ENCODE measurements around the gene FKBP5.
"Not testable (repeated sequence)": the region's sequence is repeated elsewhere in the genome, so short reads cannot be mapped to it uniquely, and the experiment has no call there.

Gene FKBP5

DNA sequence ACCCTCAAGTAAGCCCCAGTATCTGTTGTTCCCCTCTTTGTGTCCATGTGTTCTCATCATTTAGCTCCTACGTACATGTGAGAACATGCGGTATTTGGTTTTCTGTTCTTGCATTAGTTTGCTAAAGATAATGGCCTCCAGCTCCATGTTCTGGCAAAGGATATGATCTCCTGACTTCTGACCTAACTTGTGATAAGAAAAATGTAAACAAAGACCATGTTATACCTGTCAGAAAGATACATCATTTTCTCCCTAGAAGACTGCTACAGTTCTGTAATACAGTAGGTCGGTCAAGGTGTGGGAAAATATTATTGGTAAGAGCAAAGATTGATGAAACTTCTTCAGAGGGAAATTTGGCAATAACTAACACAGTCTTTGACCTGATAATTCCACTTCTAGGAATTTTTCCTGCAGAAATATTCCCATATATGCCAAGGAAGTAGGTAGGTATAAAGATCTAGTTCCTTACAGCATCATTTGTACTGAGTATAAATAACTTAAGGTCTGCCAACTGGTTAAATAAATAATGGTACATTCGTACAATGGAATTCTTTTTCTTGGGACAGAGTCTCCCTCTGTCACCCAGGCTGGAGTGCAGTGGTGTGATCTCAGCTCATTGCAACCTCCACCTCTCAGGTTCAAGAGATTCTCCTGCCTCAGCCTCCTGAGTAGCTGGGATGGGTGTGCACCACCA, 19.1 kb upstream of the FKBP5 start:
- DNase-seq (ENCODE audit: low read depth): no peak
- no peak overlapping the region for H3K4me3 ChIP-seq (replicated peaks; ENCODE audit: low read depth, low read length)
- no peak for TF ChIP-seq CTCF (IDR thresholded peaks at IDR 0.05; ENCODE audit: low read length, missing control alignments)

DNA sequence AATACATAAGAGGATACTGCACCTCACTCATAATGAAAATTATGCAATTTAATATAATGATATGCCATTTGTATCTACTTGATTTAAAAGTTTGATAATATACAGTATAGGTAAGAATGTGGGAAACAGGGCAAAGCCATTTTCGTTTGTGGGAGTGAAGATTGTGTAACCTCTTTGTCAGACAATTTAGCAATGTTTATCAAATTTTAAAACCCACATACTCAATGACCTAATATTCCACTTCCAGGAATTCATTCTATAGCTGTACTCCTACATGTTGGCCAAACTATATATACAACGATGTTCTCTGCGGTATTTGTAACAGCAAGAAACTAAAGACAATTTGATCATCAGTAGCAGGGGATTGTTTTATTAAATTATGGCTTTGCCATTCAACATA, 17.8 kb upstream of the FKBP5 start:
- H3K4me3 ChIP-seq (replicated peaks; ENCODE audit: low read depth, low read length): no peak overlapping the region
- no peak for TF ChIP-seq CTCF (IDR thresholded peaks at IDR 0.05; ENCODE audit: low read length, missing control alignments)
- peak; percentile 89 for DNase-seq (ENCODE audit: low read depth)

- no peak for TF ChIP-seq CTCF (IDR thresholded peaks at IDR 0.05; ENCODE audit: low read length, missing control alignments)
- DNase-seq (ENCODE audit: low read depth): no peak
- no peak overlapping the region for H3K4me3 ChIP-seq (replicated peaks; ENCODE audit: low read depth, low read length)
These were observed 14.8 kb upstream of the FKBP5 start for GRCh38 chr6:35703554-35703953.

- TF ChIP-seq CTCF (IDR thresholded peaks at IDR 0.05; ENCODE audit: low read length, missing control alignments): no peak
- no peak overlapping the region for H3K4me3 ChIP-seq (replicated peaks; ENCODE audit: low read depth, low read length)
- DNase-seq (ENCODE audit: low read depth): no peak
These were observed 10.1 kb upstream of the FKBP5 start for GRCh38 chr6:35698858-35699257.

DNA sequence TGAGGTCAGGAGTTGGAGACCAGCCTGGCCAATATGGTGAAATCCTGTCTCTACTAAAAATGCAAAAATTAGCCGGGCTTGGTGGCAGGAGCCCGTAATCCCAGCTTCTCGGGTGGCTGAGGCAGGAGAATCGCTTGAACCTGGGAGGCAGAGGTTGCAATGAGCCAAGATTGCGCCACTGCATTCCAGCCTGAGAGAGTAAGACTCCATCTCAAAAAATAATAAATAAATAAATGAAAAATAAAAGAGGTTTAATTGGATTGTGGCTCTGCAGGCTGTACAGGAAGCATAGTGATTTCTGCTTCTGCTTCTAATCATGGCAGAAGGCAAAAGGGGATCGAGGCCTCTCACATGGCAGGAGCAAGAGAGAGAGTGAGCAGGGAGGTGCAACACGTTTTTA, 9.7 kb upstream of the FKBP5 start:
- H3K4me3 ChIP-seq (replicated peaks; ENCODE audit: low read depth, low read length): not testable (repeated sequence)
- peak; percentile 41 for DNase-seq (ENCODE audit: low read depth)

- peak; percentile 58 for DNase-seq (ENCODE audit: low read depth)
- no peak overlapping the region for H3K4me3 ChIP-seq (replicated peaks; ENCODE audit: low read depth, low read length)
These were observed 5.7 kb upstream of the FKBP5 start for GRCh38 chr6:35694462-35694861.

More at GRCh38 chr6:35694462-35694861, 5.7 kb upstream of the FKBP5 start:
- no peak for TF ChIP-seq CTCF (IDR thresholded peaks at IDR 0.05; ENCODE audit: low read length, missing control alignments)
